Neuronal stem cell (in vitro differentiated cells): ENCODE data around the gene EVL.

ENCODE experiments used
- DNase-seq: peaks from one replicate; pipeline ENCODE4 v3.0.0-alpha.2; 2013; ENCODE audit warnings: low spot score
- H2AFZ ChIP-seq: one replicate; pipeline ENCODE4 v1.6.1; 2013; ENCODE audit warnings: mild to moderate bottlenecking, low read length, inconsistent platforms
- H2AK5ac ChIP-seq: 2 replicates; pipeline ENCODE4 v1.6.1; 2013; ENCODE audit warnings: low read depth, mild to moderate bottlenecking, inconsistent platforms, low read length, moderate library complexity, mixed read lengths
- H2BK120ac ChIP-seq: 2 replicates; pipeline ENCODE4 v1.6.1; 2013; ENCODE audit warnings: low read depth, mild to moderate bottlenecking, inconsistent platforms, low read length, moderate library complexity, mixed read lengths
- H2BK12ac ChIP-seq: one replicate; pipeline ENCODE4 v1.6.1; 2013; ENCODE audit warnings: low read length, inconsistent platforms
- H2BK15ac ChIP-seq: 2 replicates; pipeline ENCODE4 v1.6.1; 2013; ENCODE audit warnings: mild to moderate bottlenecking, low read length, inconsistent platforms, mixed read lengths
- H2BK5ac ChIP-seq: one replicate; pipeline ENCODE4 v1.6.1; 2013; ENCODE audit warnings: inconsistent platforms, mild to moderate bottlenecking, low read length, moderate library complexity
- H3K14ac ChIP-seq: one replicate; pipeline ENCODE4 v1.6.1; 2013; ENCODE audit warnings: low read length, inconsistent platforms
- H3K18ac ChIP-seq: 2 replicates; pipeline ENCODE4 v1.6.1; 2013; ENCODE audit warnings: low read length, inconsistent platforms
- H3K23ac ChIP-seq: 2 replicates; pipeline ENCODE4 v1.6.1; 2013; ENCODE audit warnings: low read depth, mild to moderate bottlenecking, mixed read lengths, low read length, inconsistent platforms; ENCODE audit not compliant: poor library complexity
- H3K27ac ChIP-seq: replicated peaks from 3 replicates; pipeline ENCODE4 v1.5.1; 2013; ENCODE audit warnings: low read length, inconsistent platforms
- H3K27me3 ChIP-seq, 3 experiments: 2 replicates each; pipeline ENCODE4 v1.6.1; 2013; ENCODE audit warnings: low read length in 3 of 3, mild to moderate bottlenecking in 2 of 3, inconsistent platforms in 1 of 3, low read depth in 1 of 3, mixed read lengths in 1 of 3, moderate library complexity in 1 of 3; ENCODE audit not compliant: control insufficient read depth in 3 of 3, insufficient read depth in 3 of 3
- H3K36me3 ChIP-seq, 2 donors: replicated peaks in 1 of 2; 2 replicates each; pipeline ENCODE4 v1.6.1; 2013; ENCODE audit warnings: low read length in 2 of 2; ENCODE audit not compliant: control insufficient read depth in 2 of 2, insufficient read depth in 2 of 2
- H3K4ac ChIP-seq: 2 replicates; pipeline ENCODE4 v1.6.1; 2013; ENCODE audit warnings: inconsistent platforms, mild to moderate bottlenecking, low read length, moderate library complexity
- H3K4me1 ChIP-seq, 2 donors: 1 replicate in 1 of 2; 2 replicates in 1 of 2; pipeline ENCODE4 v1.6.1; 2013; ENCODE audit warnings: low read length in 2 of 2, low read depth in 1 of 2; ENCODE audit not compliant: control insufficient read depth in 2 of 2, insufficient read depth in 1 of 2
- H3K4me2 ChIP-seq: one replicate; pipeline ENCODE4 v1.6.1; 2013; ENCODE audit warnings: mild to moderate bottlenecking, low read length, inconsistent platforms; ENCODE audit not compliant: insufficient read depth, poor library complexity, severe bottlenecking
- H3K4me3 ChIP-seq, 2 donors: 2 replicates each; pipeline ENCODE4 v1.5.1; 2013; ENCODE audit warnings: low read length in 2 of 2, mild to moderate bottlenecking in 2 of 2, inconsistent platforms in 1 of 2, moderate library complexity in 1 of 2
- H3K79me1 ChIP-seq: one replicate; pipeline ENCODE4 v1.6.1; 2013; ENCODE audit warnings: low read depth, mild to moderate bottlenecking, inconsistent platforms, low read length, moderate library complexity
- H3K9ac ChIP-seq: one replicate; pipeline ENCODE4 v1.6.1; 2013; ENCODE audit warnings: mild to moderate bottlenecking, low read depth, low read length, inconsistent platforms; ENCODE audit not compliant: poor library complexity
- H3K9me3 ChIP-seq, 2 donors: replicated peaks in 1 of 2; 2 replicates each; pipeline versions ENCODE3 to v1.6.1; 2013; ENCODE audit warnings: low read length in 2 of 2, mild to moderate bottlenecking in 2 of 2, inconsistent platforms in 1 of 2, low read depth in 1 of 2, mixed read lengths in 1 of 2, moderate library complexity in 1 of 2; ENCODE audit not compliant: control insufficient read depth in 2 of 2, insufficient read depth in 1 of 2
- H4K8ac ChIP-seq: one replicate; pipeline ENCODE4 v1.6.1; 2013; ENCODE audit warnings: low read depth, mild to moderate bottlenecking, inconsistent platforms, low read length, moderate library complexity
- H4K91ac ChIP-seq: one replicate; pipeline ENCODE4 v1.6.1; 2013; ENCODE audit warnings: low read length, low read depth, mild to moderate bottlenecking, inconsistent platforms; ENCODE audit not compliant: poor library complexity
- WGBS, 2 donors: extraction: QIAGEN DNeasy Blood & Tissue Kit; methylation state at CpG; one replicate each; pipeline ENCODE4 v1.1.7; 2013; ENCODE audit warnings: missing lambda C conversion rate in 2 of 2, mixed read lengths in 1 of 2; ENCODE audit not compliant: insufficient read length in 2 of 2, insufficient replicate concordance in 1 of 2; ENCODE audit errors: extremely low coverage in 2 of 2; 5-methylcytosine and 5-hydroxymethylcytosine counted together

Gene EVL

DNA sequence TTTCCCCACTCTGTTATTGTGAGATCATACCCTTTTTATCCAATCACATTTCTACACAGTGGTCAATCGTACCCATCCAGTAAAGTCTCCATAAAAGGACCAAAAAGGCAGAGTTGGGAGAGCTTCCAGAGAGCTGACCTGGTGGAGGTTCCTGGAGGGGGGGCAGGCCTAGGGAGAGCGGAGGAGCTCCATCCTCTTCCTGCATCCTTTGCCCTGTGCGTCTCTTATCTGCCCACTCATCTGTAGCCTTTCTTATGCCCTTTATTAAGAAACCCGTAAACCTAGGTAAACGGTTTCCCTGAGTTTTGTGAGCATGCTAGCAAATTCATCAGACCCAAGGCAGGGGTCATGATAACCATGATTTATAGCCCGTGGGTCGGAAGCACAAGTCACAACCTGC, 26.2 kb downstream of the EVL start:
- Histone ChIP-seq H3K23ac (no peak overlapping the region), H2BK15ac (no peak overlapping the region), H2BK120ac (no peak overlapping the region), H4K8ac (no peak overlapping the region), H3K79me1 (no peaks in the 10 kb centered on the region), H2BK5ac (no peak overlapping the region), H4K91ac (no peak overlapping the region), H3K27me3 (no peaks in the 10 kb centered on the region), H2BK12ac (no peak overlapping the region), H3K4me1 (no peaks in the 10 kb centered on the region), H3K4me3 (no peak overlapping the region), H2AFZ (no peak overlapping the region), H3K27ac (no peak overlapping the region), H2AK5ac (no peak overlapping the region), H3K4me2 (no peak overlapping the region), H3K9me3 (no peaks in the 10 kb centered on the region), H3K9ac (no peak overlapping the region), H3K14ac (no peak overlapping the region), H3K18ac (no peak overlapping the region), H3K4ac (no peak overlapping the region), H3K36me3 (peaks cover 8 to 78% of the 10 kb centered on the region in 2 donors)
- WGBS, 2 donors = no CpG with 5 or more reads among the region's 7 CpGs
- no peak for DNase-seq

DNA sequence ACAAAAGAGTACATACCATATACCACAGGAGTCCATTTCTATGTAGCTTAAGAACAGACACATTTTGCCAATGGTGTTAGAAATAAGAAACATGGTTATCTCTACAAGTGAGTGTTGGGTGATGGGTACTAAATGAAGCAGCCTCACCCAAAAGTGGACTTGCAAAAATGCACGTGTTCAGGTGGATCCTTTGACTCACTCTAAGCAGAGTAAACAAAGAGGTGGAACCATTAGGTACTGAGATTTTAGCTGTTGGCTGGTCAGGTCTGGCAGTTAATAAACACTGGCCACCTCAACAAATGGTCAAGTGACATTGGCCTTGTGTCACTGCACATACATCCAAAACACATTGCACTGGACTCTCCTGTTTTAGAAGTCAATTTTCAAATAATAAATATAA, 27.6 kb downstream of the EVL start:
- H3K36me3 ChIP-seq = peaks cover 8 to 77% of the 10 kb centered on the region in 2 donors
- DNase-seq = no peak
- H2BK15ac ChIP-seq = no peak overlapping the region
- H3K18ac ChIP-seq = no peak overlapping the region
- no peak overlapping the region for H2BK12ac ChIP-seq
- H3K9me3 ChIP-seq = no peaks in the 10 kb centered on the region
- no peaks in the 10 kb centered on the region for H3K4me1 ChIP-seq
- no CpG with 5 or more reads among the region's 1 CpG for WGBS, 2 donors
- no peak overlapping the region for H3K14ac ChIP-seq
- H4K8ac ChIP-seq = no peak overlapping the region
- no peaks in the 10 kb centered on the region for H3K27me3 ChIP-seq
- H2BK120ac ChIP-seq = no peak overlapping the region
- no peak overlapping the region for H2BK5ac ChIP-seq
- no peak overlapping the region for H4K91ac ChIP-seq
- no peak overlapping the region for H3K23ac ChIP-seq
- no peak overlapping the region for H2AFZ ChIP-seq
- H3K9ac ChIP-seq = no peak overlapping the region
- H3K27ac ChIP-seq = no peak overlapping the region
- no peak overlapping the region for H3K4me2 ChIP-seq
- no peak overlapping the region for H3K4ac ChIP-seq
- H2AK5ac ChIP-seq = no peak overlapping the region
- H3K4me3 ChIP-seq = no peak overlapping the region
- H3K79me1 ChIP-seq = no peaks in the 10 kb centered on the region

- Histone ChIP-seq H2AFZ (no peak overlapping the region), H3K9ac (no peak overlapping the region), H4K8ac (no peak overlapping the region), H3K14ac (no peak overlapping the region), H2AK5ac (no peak overlapping the region), H2BK5ac (no peak overlapping the region), H3K23ac (no peak overlapping the region), H4K91ac (no peak overlapping the region), H2BK12ac (no peak overlapping the region), H3K4me1 (no peaks in the 10 kb centered on the region), H3K9me3 (no peaks in the 10 kb centered on the region), H3K36me3 (peaks cover 10 to 77% of the 10 kb centered on the region in 2 donors), H3K4me3 (no peak overlapping the region), H3K4ac (no peak overlapping the region), H3K18ac (no peak overlapping the region), H3K27ac (no peak overlapping the region), H2BK120ac (no peak overlapping the region), H2BK15ac (no peak overlapping the region), H3K79me1 (no peaks in the 10 kb centered on the region), H3K4me2 (no peak overlapping the region), H3K27me3 (no peaks in the 10 kb centered on the region)
- no CpG with 5 or more reads among the region's 6 CpGs for WGBS, 2 donors
- no peak for DNase-seq
These were observed 28.1 kb downstream of the EVL start for GRCh38 chr14:100093319-100093718.

- H3K27me3 ChIP-seq = no peaks in the 10 kb centered on the region
- WGBS, 2 donors = no CpG with 5 or more reads among the region's 3 CpGs
- no peak overlapping the region for H3K9ac ChIP-seq
- no peak for DNase-seq
- no peaks in the 10 kb centered on the region for H3K9me3 ChIP-seq
- no peak overlapping the region for H2BK15ac ChIP-seq
- H3K14ac ChIP-seq = no peak overlapping the region
- H2BK12ac ChIP-seq = no peak overlapping the region
- no peak overlapping the region for H3K23ac ChIP-seq
- no peak overlapping the region for H3K4me3 ChIP-seq
- H3K4ac ChIP-seq = no peak overlapping the region
- H2AK5ac ChIP-seq = no peak overlapping the region
- H4K8ac ChIP-seq = no peak overlapping the region
- H3K4me1 ChIP-seq = no peaks in the 10 kb centered on the region
- no peak overlapping the region for H4K91ac ChIP-seq
- H3K4me2 ChIP-seq = no peak overlapping the region
- H2BK5ac ChIP-seq = no peak overlapping the region
- H3K18ac ChIP-seq = no peak overlapping the region
- no peak overlapping the region for H2BK120ac ChIP-seq
- H3K79me1 ChIP-seq = peaks cover 2% of the 10 kb centered on the region
- no peak overlapping the region for H2AFZ ChIP-seq
- peaks cover 12 to 62% of the 10 kb centered on the region in 2 donors for H3K36me3 ChIP-seq
- no peak overlapping the region for H3K27ac ChIP-seq
These were observed 31.4 kb downstream of the EVL start for GRCh38 chr14:100096656-100097055.
